Activated naive CD8-positive, alpha-beta T cell (primary cell): ENCODE data around the gene RARRES2.
"Not testable (repeated sequence)": the region's sequence is repeated elsewhere in the genome, so short reads cannot be mapped to it uniquely, and the experiment has no call there.

Experiments
- H3K27ac Mint-ChIP-seq: one replicate; pipeline ENCODE4 v1.8.0; 2021; ENCODE audit warnings: mixed read lengths
- H3K27me3 Mint-ChIP-seq: one replicate; pipeline ENCODE4 v1.8.0; 2021; ENCODE audit warnings: mixed read lengths
- H3K36me3 Mint-ChIP-seq: one replicate; pipeline ENCODE4 v1.8.0; 2021; ENCODE audit warnings: mixed read lengths
- H3K4me1 Mint-ChIP-seq: one replicate; pipeline ENCODE4 v1.8.0; 2021; ENCODE audit warnings: low read depth, mixed read lengths
- H3K4me3 Mint-ChIP-seq: one replicate; pipeline ENCODE4 v1.8.0; 2021; ENCODE audit warnings: mild to moderate bottlenecking, mixed read lengths
- H3K9me3 Mint-ChIP-seq: one replicate; pipeline ENCODE4 v1.8.0; 2021; ENCODE audit warnings: low read depth, mixed read lengths

RARRES2 gene

DNA sequence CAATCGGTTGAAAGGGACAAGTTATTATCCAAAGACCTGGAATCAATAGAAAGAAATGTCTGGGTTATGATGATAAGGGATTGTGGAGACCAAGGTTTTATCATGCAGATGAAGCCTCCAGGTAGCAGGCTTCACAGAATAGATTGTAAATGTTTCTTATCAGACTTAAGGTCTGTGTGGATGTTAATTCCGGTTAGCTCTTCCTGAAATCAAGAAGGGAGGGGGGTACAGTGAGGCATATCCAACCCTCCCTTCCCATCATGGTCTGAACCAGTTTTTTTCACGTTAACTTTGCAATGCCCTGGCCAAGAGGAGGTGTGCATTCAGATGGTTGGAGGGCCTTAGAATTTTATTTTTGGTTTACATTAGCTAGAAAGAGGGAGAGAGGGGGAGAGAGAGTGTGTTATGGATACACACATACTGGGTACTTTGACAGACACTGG, 28.0 kb downstream of the RARRES2 start:
- Mint-ChIP-seq H3K4me1 (peaks cover 3% of the 10 kb centered on the region), H3K36me3 (peaks cover 7% of the 10 kb centered on the region), H3K4me3 (no peak overlapping the region), H3K27ac (no peak overlapping the region), H3K9me3 (no peaks in the 10 kb centered on the region), H3K27me3 (no peaks in the 10 kb centered on the region)

GRCh38 chr7:150312649-150313366, 28.6 kb downstream of the RARRES2 start:
- H3K9me3 Mint-ChIP-seq, H3K27ac Mint-ChIP-seq, H3K36me3 Mint-ChIP-seq, H3K4me3 Mint-ChIP-seq, H3K4me1 Mint-ChIP-seq, H3K27me3 Mint-ChIP-seq: not testable (repeated sequence)

GRCh38 chr7:150311711-150312110, 29.7 kb downstream of the RARRES2 start:
- Mint-ChIP-seq H3K4me1 (no peaks in the 10 kb centered on the region), H3K27ac (no peak overlapping the region), H3K27me3 (no peaks in the 10 kb centered on the region), H3K4me3 (no peak overlapping the region), H3K9me3 (no peaks in the 10 kb centered on the region), H3K36me3 (peaks cover 2% of the 10 kb centered on the region)

DNA sequence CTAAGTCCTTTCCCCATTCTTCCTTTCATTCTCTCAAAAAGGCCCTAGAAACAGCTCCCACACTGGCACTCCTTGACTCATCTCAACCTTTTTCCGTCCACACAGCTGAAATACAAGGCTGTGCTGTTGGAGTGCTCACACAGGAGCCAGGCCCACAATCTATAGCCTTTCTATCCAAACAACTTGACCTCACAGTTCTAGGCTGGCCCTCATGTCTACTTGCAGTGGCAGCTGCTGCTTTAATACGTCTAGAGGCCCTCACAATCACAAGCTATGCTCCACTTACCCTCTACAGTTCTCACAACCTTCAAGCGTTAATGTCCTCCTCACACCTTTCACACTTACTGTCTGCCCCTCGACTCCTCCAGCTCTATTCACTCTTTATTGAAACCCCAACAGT, 30.3 kb downstream of the RARRES2 start:
- Mint-ChIP-seq H3K36me3 (peaks cover 2% of the 10 kb centered on the region), H3K4me3 (no peak overlapping the region), H3K4me1 (no peaks in the 10 kb centered on the region), H3K27ac (no peak overlapping the region), H3K9me3 (no peaks in the 10 kb centered on the region), H3K27me3 (no peaks in the 10 kb centered on the region)

- Mint-ChIP-seq H3K4me3 (no peak overlapping the region), H3K36me3 (no peaks in the 10 kb centered on the region), H3K9me3 (no peaks in the 10 kb centered on the region), H3K4me1 (peaks cover 2% of the 10 kb centered on the region), H3K27ac (no peak overlapping the region), H3K27me3 (no peaks in the 10 kb centered on the region)
These were observed 32.9 kb downstream of the RARRES2 start for GRCh38 chr7:150308575-150308974.

GRCh38 chr7:150307904-150308303, 33.5 kb downstream of the RARRES2 start:
- H3K4me1 Mint-ChIP-seq: peaks cover 2% of the 10 kb centered on the region

DNA sequence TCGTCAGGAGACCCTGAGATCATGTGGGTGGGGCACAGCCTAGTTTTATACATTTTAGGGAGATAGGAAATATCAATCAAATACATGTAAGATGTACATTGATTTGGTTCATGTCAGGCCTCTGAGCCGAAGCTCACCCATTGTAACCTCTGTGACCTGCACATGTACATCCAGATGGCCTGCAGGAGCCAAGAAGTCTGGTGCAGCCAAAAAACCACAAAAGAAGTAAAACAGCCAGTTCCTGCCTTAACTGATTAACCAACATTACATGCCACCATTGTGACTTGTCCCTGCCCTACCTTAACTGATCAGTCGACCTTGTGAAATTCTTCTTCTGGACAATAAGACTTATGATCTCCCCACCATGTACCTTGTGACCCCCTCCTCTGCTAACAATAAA, 34.3 kb downstream of the RARRES2 start:
- no peaks in the 10 kb centered on the region for H3K36me3 Mint-ChIP-seq
- H3K9me3 Mint-ChIP-seq: no peaks in the 10 kb centered on the region
- no peak overlapping the region for H3K27ac Mint-ChIP-seq
- no peaks in the 10 kb centered on the region for H3K27me3 Mint-ChIP-seq
- H3K4me1 Mint-ChIP-seq: peaks cover 2% of the 10 kb centered on the region
- no peak overlapping the region for H3K4me3 Mint-ChIP-seq

More at GRCh38 chr7:150307904-150308303, 33.5 kb downstream of the RARRES2 start:
- no peaks in the 10 kb centered on the region for H3K9me3 Mint-ChIP-seq
- no peak overlapping the region for H3K4me3 Mint-ChIP-seq
- H3K27me3 Mint-ChIP-seq: no peaks in the 10 kb centered on the region
- H3K27ac Mint-ChIP-seq: no peak overlapping the region
- no peaks in the 10 kb centered on the region for H3K36me3 Mint-ChIP-seq

DNA sequence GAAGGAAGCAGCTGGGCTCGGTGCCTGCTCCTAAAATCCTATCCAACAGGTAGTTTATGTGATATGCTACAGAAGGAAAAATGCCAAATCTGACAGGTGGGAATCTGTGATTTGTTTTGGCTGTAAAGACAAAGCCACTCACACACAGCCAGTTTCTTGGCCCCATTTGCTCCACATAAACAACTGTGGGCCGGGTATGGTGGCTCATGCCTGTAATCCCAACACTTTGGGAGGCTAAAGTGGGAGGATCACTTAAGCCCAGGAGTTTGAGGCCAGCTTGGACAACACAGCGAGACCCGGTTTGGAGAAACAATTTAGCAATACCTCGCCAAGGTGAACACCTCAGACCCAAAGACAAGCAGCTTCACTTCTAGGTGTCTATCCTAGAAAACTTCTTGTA, 35.1 kb downstream of the RARRES2 start:
- not testable (repeated sequence) for H3K9me3 Mint-ChIP-seq, H3K27me3 Mint-ChIP-seq, H3K27ac Mint-ChIP-seq, H3K36me3 Mint-ChIP-seq, H3K4me1 Mint-ChIP-seq, H3K4me3 Mint-ChIP-seq

- H3K9me3 Mint-ChIP-seq, H3K4me3 Mint-ChIP-seq, H3K36me3 Mint-ChIP-seq, H3K27ac Mint-ChIP-seq, H3K27me3 Mint-ChIP-seq, H3K4me1 Mint-ChIP-seq: not testable (repeated sequence)
These were observed 35.5 kb downstream of the RARRES2 start for GRCh38 chr7:150305903-150306284.

DNA sequence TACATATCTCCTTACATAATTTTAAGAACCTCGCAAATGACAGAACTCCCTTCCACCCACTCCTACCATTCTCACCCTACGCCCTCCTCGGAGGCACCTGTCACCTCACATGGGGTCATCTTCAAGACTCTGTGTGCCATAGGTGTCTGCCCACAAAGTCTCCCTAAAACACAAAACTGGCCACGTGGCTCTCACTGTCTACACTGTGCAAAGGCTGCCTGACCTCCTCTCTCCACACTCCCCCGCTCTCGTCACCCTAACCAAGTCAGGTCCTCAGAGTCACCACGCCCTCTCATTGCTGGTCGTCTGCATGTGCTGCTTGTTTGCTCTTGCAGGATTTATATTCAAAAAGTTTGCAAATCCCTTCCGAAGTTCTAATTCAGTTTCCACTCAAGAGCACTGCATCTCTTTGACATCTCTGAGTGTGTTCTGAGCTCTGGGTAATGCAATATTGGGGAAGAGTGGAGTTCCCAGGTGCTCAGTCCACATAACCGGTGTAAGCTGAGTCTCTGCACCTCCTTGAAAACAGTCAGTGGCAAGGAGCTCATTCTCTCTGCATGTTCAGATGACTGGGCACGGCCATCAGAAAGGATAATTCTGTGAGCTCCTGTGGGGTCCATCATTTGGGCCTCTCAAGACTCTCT, 36.0 kb downstream of the RARRES2 start:
- not testable (repeated sequence) for H3K4me1 Mint-ChIP-seq, H3K36me3 Mint-ChIP-seq, H3K27me3 Mint-ChIP-seq, H3K27ac Mint-ChIP-seq, H3K4me3 Mint-ChIP-seq, H3K9me3 Mint-ChIP-seq

DNA sequence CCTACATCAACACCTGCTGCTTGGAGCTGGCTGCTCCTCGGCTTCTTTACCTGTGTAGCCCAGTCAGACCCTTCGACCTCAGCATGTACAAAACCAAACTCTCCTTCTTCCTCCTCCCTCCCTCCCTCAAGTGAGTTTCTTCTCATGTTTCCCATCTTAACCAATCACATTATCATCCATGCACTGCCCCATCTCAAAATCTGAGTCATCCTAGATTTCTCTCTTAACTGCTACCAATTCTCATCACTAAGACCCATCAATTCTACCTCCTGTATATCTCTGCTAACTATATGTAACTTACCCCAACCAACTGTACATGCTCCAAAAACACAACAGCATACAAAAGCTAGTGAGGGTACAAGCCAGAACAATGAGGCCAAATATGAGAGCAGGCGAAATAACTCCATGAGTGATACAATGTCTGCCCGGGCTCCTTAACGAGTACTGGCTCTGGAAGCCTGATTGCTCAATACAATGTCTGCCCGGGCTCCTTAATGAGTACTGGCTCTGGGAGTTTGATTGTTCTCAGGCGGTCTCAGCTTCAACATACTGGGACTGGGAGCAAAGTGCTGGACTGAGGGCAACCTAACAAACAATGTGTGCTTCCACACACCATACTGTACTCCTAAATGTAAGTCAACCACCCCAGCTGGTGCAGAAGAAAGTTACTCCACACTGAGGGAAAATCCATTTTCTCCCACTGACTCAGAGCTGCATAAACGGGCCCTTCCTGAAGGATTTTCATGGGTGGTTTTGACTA, 36.8 kb downstream of the RARRES2 start:
- H3K27me3 Mint-ChIP-seq, H3K36me3 Mint-ChIP-seq, H3K27ac Mint-ChIP-seq, H3K4me3 Mint-ChIP-seq, H3K4me1 Mint-ChIP-seq, H3K9me3 Mint-ChIP-seq: not testable (repeated sequence)

DNA sequence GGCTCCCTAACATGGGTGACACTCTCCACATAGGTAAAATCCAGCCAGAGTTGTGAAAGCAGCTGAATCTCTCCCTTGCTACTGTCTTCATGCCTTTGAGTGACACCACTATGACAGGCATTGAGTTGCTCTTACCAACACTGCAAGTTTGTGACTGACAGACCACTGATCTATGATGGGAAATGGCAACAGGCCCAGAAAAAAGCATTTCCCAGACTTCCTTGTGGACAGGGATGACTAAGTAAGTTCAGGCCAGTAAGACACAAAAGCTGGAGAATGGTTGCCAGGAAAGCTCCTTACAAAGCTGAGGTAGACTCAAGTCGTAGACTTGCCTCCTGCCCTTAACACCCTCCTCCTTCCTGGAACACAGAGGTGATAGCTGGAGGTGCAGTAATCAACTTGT, 38.5 kb downstream of the RARRES2 start:
- not testable (repeated sequence) for H3K4me1 Mint-ChIP-seq, H3K27ac Mint-ChIP-seq, H3K4me3 Mint-ChIP-seq, H3K27me3 Mint-ChIP-seq, H3K36me3 Mint-ChIP-seq, H3K9me3 Mint-ChIP-seq

DNA sequence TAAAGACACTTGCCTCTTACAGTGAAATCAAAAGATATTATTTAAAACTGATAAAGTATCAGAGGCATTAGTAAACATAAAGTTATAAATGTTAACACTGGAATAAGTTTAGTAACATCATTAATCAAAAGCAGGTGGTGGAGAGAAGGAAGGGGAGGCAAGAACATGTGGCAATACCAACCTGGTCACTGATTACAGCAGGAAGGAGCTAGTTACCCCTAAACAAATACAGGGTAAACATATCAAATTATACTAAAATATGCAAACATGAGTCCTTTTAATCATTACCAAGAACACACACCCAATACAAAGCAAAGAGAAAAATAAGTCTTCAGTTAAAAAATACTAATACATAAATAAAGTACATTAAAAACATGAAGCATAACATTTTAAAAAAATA, 43.5 kb downstream of the RARRES2 start:
- not testable (repeated sequence) for H3K9me3 Mint-ChIP-seq, H3K27ac Mint-ChIP-seq, H3K4me3 Mint-ChIP-seq, H3K4me1 Mint-ChIP-seq, H3K27me3 Mint-ChIP-seq, H3K36me3 Mint-ChIP-seq

DNA sequence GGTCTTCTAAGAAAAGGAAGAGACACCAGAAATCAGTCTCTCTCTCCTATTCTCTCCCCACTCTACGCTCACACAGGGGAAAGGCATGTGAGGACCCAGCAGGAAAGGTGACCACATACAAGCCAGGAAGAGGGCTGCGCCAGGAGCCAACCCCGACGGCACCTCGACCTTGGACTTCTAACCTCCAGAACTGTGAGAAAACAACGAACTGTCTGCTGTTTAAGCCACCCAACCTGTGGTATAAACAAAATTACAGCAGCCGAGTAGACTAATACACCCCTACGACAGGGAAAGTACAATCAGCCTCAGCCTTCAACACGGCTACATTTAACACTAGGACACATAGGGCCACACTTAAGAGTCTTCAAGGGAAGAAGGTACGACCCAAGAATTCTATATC, 44.6 kb downstream of the RARRES2 start:
- H3K4me3 Mint-ChIP-seq, H3K36me3 Mint-ChIP-seq, H3K4me1 Mint-ChIP-seq, H3K9me3 Mint-ChIP-seq, H3K27ac Mint-ChIP-seq, H3K27me3 Mint-ChIP-seq: not testable (repeated sequence)

- H3K4me3 Mint-ChIP-seq, H3K9me3 Mint-ChIP-seq, H3K27ac Mint-ChIP-seq, H3K4me1 Mint-ChIP-seq, H3K27me3 Mint-ChIP-seq, H3K36me3 Mint-ChIP-seq: not testable (repeated sequence)
These were observed 45.8 kb downstream of the RARRES2 start for GRCh38 chr7:150295614-150296013.

DNA sequence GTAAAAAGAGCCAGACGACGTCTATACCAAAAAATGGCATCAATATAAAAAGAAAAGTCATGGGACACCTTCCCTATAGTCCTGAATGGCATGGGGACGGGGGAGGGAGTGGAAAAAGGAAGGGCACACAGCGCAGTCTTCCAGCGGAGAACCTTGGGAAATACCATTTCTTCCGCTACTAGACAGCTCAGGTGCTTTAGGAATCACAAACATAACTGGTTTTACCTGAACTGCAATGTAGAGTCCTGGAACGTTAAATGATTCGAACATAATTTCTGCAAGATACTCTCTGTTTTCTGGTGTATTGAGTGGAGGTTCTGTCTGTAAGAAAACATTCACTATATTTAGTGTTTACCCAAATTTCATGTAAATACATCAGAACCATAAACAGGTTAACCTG, 46.4 kb downstream of the RARRES2 start:
- not testable (repeated sequence) for H3K27ac Mint-ChIP-seq, H3K9me3 Mint-ChIP-seq, H3K27me3 Mint-ChIP-seq, H3K36me3 Mint-ChIP-seq, H3K4me1 Mint-ChIP-seq, H3K4me3 Mint-ChIP-seq
